ENCODE results near the gene HOXA11. TPM values are rescaled to one million over a fixed set of nuclear protein-coding genes. Genes with fewer than 3 reads are reported as not detected.

The HOXA11 gene
- total and polyA plus RNA-seq, 3 donors from 2014 or later, result 0.25 to 0.96 TPM; not detected in 1

- DNase-seq, result no peak
- Histone ChIP-seq H3K27ac (no peak overlapping the region), H3K36me3 (ENCODE audit: low read depth, missing control alignments) (no peaks in the 10 kb centered on the region), H3K9me3 (no peaks in the 10 kb centered on the region), H3K27me3 (no peaks in the 10 kb centered on the region), H3K4me1 (peaks cover 4% of the 10 kb centered on the region), H3K4me3 (no peak overlapping the region)
- TF ChIP-seq CTCF (IDR thresholded peaks at IDR 0.05) (no peak), POLR2A (IDR thresholded peaks at IDR 0.05) (no peak)
- intact Hi-C loops (cut with DNase I; ENCODE audit: low total_unique reads), result loop anchor here (10.0 kb wide), 2 partner anchors 737 to 887 kb away; no protein-coding TSS in a partner anchor
- WGBS, 2 donors, result 20% methylated on average over 18 of the region's 18 CpGs
Observed at GRCh38 chr7:27197137-27198042, 12.4 kb upstream of the HOXA11 start.

GRCh38 chr7:27196287-27196767 is 11.3 kb upstream of the HOXA11 start:
- WGBS, 2 donors, result 6% methylated on average over 6 of the region's 6 CpGs
- H3K27ac ChIP-seq, result no peak overlapping the region
- peak; percentile 92 for DNase-seq
- no peaks in the 10 kb centered on the region for H3K9me3 ChIP-seq
- TF ChIP-seq CTCF (IDR thresholded peaks at IDR 0.05), result peak; percentile 57 to 73 (median 67)
- no peak for TF ChIP-seq POLR2A (IDR thresholded peaks at IDR 0.05)
- peaks cover 9% of the 10 kb centered on the region for H3K4me1 ChIP-seq
- H3K4me3 ChIP-seq, result no peak overlapping the region
- intact Hi-C loops (cut with DNase I; ENCODE audit: low total_unique reads), result loop anchor here (10.0 kb wide), 2 partner anchors 738 to 888 kb away; no protein-coding TSS in a partner anchor
- no peaks in the 10 kb centered on the region for H3K36me3 ChIP-seq (ENCODE audit: low read depth, missing control alignments)
- no peaks in the 10 kb centered on the region for H3K27me3 ChIP-seq

GRCh38 chr7:27194686-27195379 is 9.8 kb upstream of the HOXA11 start:
- intact Hi-C loops (cut with DNase I; ENCODE audit: low total_unique reads), result loop anchor here (10.0 kb wide), 2 partner anchors 740 to 890 kb away; no protein-coding TSS in a partner anchor
- TF ChIP-seq POLR2A (IDR thresholded peaks at IDR 0.05) (no peak), CTCF (IDR thresholded peaks at IDR 0.05) (no peak)
- DNase-seq, result no peak
- Histone ChIP-seq H3K36me3 (ENCODE audit: low read depth, missing control alignments) (no peaks in the 10 kb centered on the region), H3K9me3 (no peaks in the 10 kb centered on the region), H3K4me3 (no peak overlapping the region), H3K27me3 (no peaks in the 10 kb centered on the region), H3K27ac (no peak overlapping the region), H3K4me1 (peaks cover 9% of the 10 kb centered on the region)
- 40 to 44% methylated on average over 9 of the region's 9 CpGs for WGBS, 2 donors

GRCh38 chr7:27194002-27194352 is 8.9 kb upstream of the HOXA11 start:
- H3K27ac ChIP-seq, result no peak overlapping the region
- H3K36me3 ChIP-seq (ENCODE audit: low read depth, missing control alignments), result no peaks in the 10 kb centered on the region
- no peak overlapping the region for H3K4me3 ChIP-seq
- DNase-seq, result no peak
- intact Hi-C loops (cut with DNase I; ENCODE audit: low total_unique reads), result loop anchor here (10.0 kb wide), 2 partner anchors 741 to 891 kb away; no protein-coding TSS in a partner anchor
- TF ChIP-seq CTCF (IDR thresholded peaks at IDR 0.05), result no peak
- 39 to 42% methylated on average over 2 of the region's 2 CpGs for WGBS, 2 donors
- H3K27me3 ChIP-seq, result no peaks in the 10 kb centered on the region
- H3K4me1 ChIP-seq, result peaks cover 9% of the 10 kb centered on the region
- H3K9me3 ChIP-seq, result no peaks in the 10 kb centered on the region
